ENCODE measurements around the gene TSHB. TPM values are rescaled to one million over a fixed set of nuclear protein-coding genes. Genes with fewer than 3 reads are reported as not detected.

Gene TSHB
- total RNA-seq, 2 experiments from 2014 or later: not detected

DNA sequence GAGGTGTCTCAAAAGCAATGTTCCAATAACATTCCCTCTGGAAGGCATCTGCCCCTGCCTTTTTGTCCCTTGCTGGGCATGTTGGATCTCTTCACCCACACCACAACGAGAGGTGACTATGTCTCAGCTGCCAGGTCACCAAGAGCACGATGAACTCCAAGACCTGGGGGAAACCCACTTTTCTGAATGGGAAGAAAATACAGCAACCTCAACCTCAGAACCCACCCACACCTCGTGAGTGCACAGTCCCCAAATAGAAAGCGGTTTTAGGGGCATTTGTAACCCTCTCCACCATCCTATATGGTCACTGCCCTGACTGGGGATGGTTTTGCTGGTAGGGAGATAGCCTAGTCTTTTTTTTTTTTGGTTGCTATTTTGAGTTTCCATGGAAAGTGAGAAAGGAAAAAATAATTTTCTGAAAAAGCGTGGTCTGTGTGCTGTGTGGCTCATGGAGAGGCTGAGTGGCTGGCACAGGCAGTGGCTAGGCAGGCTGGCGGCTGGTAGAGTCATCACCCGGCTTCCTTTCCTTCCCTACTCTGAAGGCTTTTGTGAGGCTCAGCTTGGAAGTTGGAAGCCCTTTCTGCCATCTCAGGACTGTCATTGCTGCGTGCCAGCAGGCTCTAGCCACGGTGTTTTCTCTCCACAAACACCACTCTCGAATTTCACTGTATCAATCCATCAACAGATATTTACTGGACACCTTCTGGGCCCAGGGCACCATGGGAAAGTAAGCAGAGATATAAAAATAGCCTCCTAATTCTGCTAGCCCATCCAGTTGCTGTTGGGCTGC is 43.9 kb downstream of the TSHB start:
- CTCF ChIA-PET: interaction anchor here (1.0 kb wide), 1 partner anchor 17 kb away, joined by 3 read pairs; no protein-coding TSS in a partner anchor
- Mint-ChIP-seq H3K9me3 (ENCODE audit: low read depth) (no peaks in the 10 kb centered on the region), H3K4me1 (peaks cover 39% of the 10 kb centered on the region), H3K27ac (no peak overlapping the region), H3K4me3 (no peak overlapping the region), H3K27me3 (no peaks in the 10 kb centered on the region), H3K36me3 (ENCODE audit: low read depth) (no peaks in the 10 kb centered on the region)
- DNase-seq: peak; percentile 38
- ATAC-seq: peak; percentile 54
- POLR2A ChIA-PET: no interaction called here
- intact Hi-C loops (cut with DNase I, micrococcal nuclease): no loop called here

- Mint-ChIP-seq H3K27ac (no peak overlapping the region), H3K36me3 (ENCODE audit: low read depth) (no peaks in the 10 kb centered on the region), H3K4me1 (peaks cover 36% of the 10 kb centered on the region), H3K9me3 (ENCODE audit: low read depth) (no peaks in the 10 kb centered on the region), H3K27me3 (no peaks in the 10 kb centered on the region), H3K4me3 (no peak overlapping the region)
- intact Hi-C loops (cut with DNase I, micrococcal nuclease): no loop called here
- no peak for ATAC-seq
- POLR2A ChIA-PET: no interaction called here
- no peak for DNase-seq
- CTCF ChIA-PET: interaction anchor here (0.7 to 2.1 kb wide), 2 partner anchors 10 to 22 kb away, joined by 4 read pairs; no protein-coding TSS in a partner anchor
These were observed 45.4 kb downstream of the TSHB start for GRCh38 chr1:115074839-115075534.

GRCh38 chr1:115076384-115076915 is 46.8 kb downstream of the TSHB start:
- no peak overlapping the region for H3K4me3 Mint-ChIP-seq
- H3K27ac Mint-ChIP-seq: no peak overlapping the region
- no peaks in the 10 kb centered on the region for H3K27me3 Mint-ChIP-seq
- ChIA-PET POLR2A (no interaction called here), CTCF (no interaction called here)
- intact Hi-C loops (cut with DNase I, micrococcal nuclease): no loop called here
- H3K36me3 Mint-ChIP-seq (ENCODE audit: low read depth): no peaks in the 10 kb centered on the region
- H3K9me3 Mint-ChIP-seq (ENCODE audit: low read depth): no peaks in the 10 kb centered on the region
- H3K4me1 Mint-ChIP-seq: peaks cover 23% of the 10 kb centered on the region
- ATAC-seq (no peak), DNase-seq (no peak)

DNA sequence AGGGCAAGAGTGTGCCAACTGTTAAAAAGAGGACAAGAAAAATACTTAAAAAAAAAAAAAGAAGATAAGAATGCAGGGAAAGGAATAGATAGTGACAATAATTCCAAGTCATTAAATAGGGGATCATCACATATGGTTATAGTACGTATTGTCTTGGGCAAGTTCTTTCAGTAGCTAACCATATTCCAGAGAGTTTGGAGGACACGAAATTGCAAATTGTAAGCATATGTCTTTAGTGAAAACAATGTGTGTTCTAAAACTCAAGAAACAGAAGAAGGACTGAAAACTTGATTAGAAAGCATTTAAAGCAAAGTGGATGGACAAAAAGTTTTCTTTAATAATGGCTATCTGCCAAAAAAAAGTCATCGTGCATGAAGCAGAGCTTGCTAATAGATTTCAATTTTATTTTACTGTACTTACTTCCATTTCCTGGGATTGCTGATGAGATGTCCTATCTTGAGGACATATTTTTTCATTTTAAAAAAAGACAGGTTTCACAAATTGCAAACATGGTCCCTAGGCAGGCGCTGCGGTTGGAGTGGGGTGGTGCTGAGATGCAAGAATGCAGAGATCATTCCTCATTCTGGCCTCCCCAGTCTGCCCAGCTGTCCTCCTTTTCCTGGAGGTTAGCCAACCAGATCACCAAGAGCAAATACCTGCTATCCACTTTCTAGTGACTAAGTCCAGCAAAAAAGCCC is 47.8 kb downstream of the TSHB start:
- DNase-seq: no peak
- H3K27ac Mint-ChIP-seq: no peak overlapping the region
- POLR2A ChIA-PET: no interaction called here
- CTCF ChIA-PET: interaction anchor here (0.7 to 1.2 kb wide), 2 partner anchors 12 to 60 kb away, joined by 3 read pairs; no protein-coding TSS in a partner anchor
- no peaks in the 10 kb centered on the region for H3K27me3 Mint-ChIP-seq
- no peaks in the 10 kb centered on the region for H3K9me3 Mint-ChIP-seq (ENCODE audit: low read depth)
- intact Hi-C loops (cut with DNase I, micrococcal nuclease): no loop called here
- no peak for ATAC-seq
- H3K4me1 Mint-ChIP-seq: peaks cover 15% of the 10 kb centered on the region
- H3K36me3 Mint-ChIP-seq (ENCODE audit: low read depth): no peaks in the 10 kb centered on the region
- H3K4me3 Mint-ChIP-seq: no peak overlapping the region

- Mint-ChIP-seq H3K27ac (no peak overlapping the region), H3K36me3 (ENCODE audit: low read depth) (no peaks in the 10 kb centered on the region), H3K27me3 (no peaks in the 10 kb centered on the region), H3K9me3 (ENCODE audit: low read depth) (no peaks in the 10 kb centered on the region), H3K4me1 (peaks cover 14% of the 10 kb centered on the region), H3K4me3 (no peak overlapping the region)
- ChIA-PET POLR2A (no interaction called here), CTCF (interaction anchor here (0.7 to 1.2 kb wide), 2 partner anchors 11 to 60 kb away, joined by 3 read pairs; no protein-coding TSS in a partner anchor)
- intact Hi-C loops (cut with DNase I, micrococcal nuclease): no loop called here
- ATAC-seq (no peak), DNase-seq (no peak)
These were observed 48.3 kb downstream of the TSHB start for GRCh38 chr1:115077984-115078330.

DNA sequence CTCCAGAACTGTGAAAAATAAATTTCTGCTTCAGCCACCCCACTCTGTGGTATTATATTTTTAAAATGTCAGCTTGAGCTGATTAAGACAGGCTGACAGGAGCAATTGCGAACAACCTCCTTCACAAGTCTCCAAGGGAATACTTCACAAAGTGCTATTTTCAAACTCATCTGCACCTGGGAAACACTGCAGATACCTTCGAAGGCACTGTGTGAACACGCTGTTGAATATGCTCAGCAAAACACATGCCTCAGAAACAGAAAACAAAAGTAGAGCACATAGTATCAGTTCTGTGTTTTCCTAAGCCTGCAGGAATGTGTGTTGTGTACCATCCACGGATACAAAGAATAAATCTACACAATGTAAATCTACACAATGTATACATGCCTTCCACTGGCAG is 49.1 kb downstream of the TSHB start:
- ChIA-PET POLR2A (interaction anchor here (0.6 kb wide), 1 partner anchor 68 kb away, joined by 3 read pairs; no protein-coding TSS in a partner anchor), CTCF (interaction anchor here (2.7 kb wide), 1 partner anchor 26 kb away, joined by 8 read pairs; no protein-coding TSS in a partner anchor)
- DNase-seq (no peak), ATAC-seq (no peak)
- Mint-ChIP-seq H3K4me3 (no peak overlapping the region), H3K4me1 (peaks cover 7% of the 10 kb centered on the region), H3K36me3 (ENCODE audit: low read depth) (no peaks in the 10 kb centered on the region), H3K27me3 (no peaks in the 10 kb centered on the region), H3K9me3 (ENCODE audit: low read depth) (no peaks in the 10 kb centered on the region), H3K27ac (no peak overlapping the region)
- intact Hi-C loops (cut with DNase I, micrococcal nuclease): no loop called here

- H3K27ac Mint-ChIP-seq: no peak overlapping the region
- CTCF ChIA-PET: interaction anchor here (0.6 kb wide), 1 partner anchor 19 kb away, joined by 5 read pairs; no protein-coding TSS in a partner anchor
- no peak for ATAC-seq
These were observed 53.3 kb downstream of the TSHB start for GRCh38 chr1:115082949-115083348.

More at GRCh38 chr1:115082949-115083348, 53.3 kb downstream of the TSHB start:
- Mint-ChIP-seq H3K27me3 (no peaks in the 10 kb centered on the region), H3K4me1 (peaks cover 9% of the 10 kb centered on the region), H3K4me3 (no peak overlapping the region), H3K9me3 (ENCODE audit: low read depth) (no peaks in the 10 kb centered on the region), H3K36me3 (ENCODE audit: low read depth) (no peaks in the 10 kb centered on the region)
- intact Hi-C loops (cut with DNase I, micrococcal nuclease): no loop called here
- no peak for DNase-seq
- POLR2A ChIA-PET: no interaction called here

Other genes starting within 250 kb of the TSHB start
- 10 to 100 TPM; 56.9 to 67.2 TPM for gene SIKE1, start 249.1 kb upstream of the TSHB start, total RNA-seq
- gene SYCP1, start 175.0 kb upstream of the TSHB start, total RNA-seq: not detected
- gene TSPAN2, start 59.7 kb downstream of the TSHB start, total RNA-seq: under 1 TPM; 0.69 to 0.91 TPM